Lower leg skin (tissue), 3 donors: ENCODE data around the gene MYO9B.

ENCODE experiments used
- CTCF ChIP-seq, 3 donors: fragments of 450-650 bp; IDR thresholded peaks; one replicate each; pipeline ENCODE4 v1.5.1; 2016; ENCODE audit warnings: antibody characterized with exemption in 3 of 3, mild to moderate bottlenecking in 3 of 3, moderate library complexity in 2 of 3
- POLR2A ChIP-seq, 2 donors: fragments of 450-650 bp; IDR thresholded peaks; one replicate each; pipeline ENCODE4 v1.6.1; 2016 to 2017; ENCODE audit warnings: antibody characterized with exemption in 2 of 2, mild to moderate bottlenecking in 1 of 2, moderate library complexity in 1 of 2

GRCh38 chr19:17049711-17050280, 25.8 kb upstream of the MYO9B start:
- TF ChIP-seq CTCF (IDR thresholded peaks at IDR 0.05): no peak
- no peak for TF ChIP-seq POLR2A (IDR thresholded peaks at IDR 0.05)
